A549 (cell line): ENCODE measurements around the gene ZKSCAN1. TPM values are rescaled to one million over a fixed set of nuclear protein-coding genes. Genes with fewer than 3 reads are reported as not detected.
"Not testable (repeated sequence)": the region's sequence is repeated elsewhere in the genome, so short reads cannot be mapped to it uniquely, and the experiment has no call there.

ENCODE experiments used
- ATAC-seq, 2 experiments: fragments of 200-7000 bp in 1 of 2; fragments of >200 bp in 1 of 2; cut with Nextera tagmentation in 1 of 2; cut with Tn5 transposase in 1 of 2; 3 replicates each; pipeline versions ENCODE4 v1.8.0 to v1.9.1; 2018 to 2020; ENCODE audit warnings: mild to moderate bottlenecking in 1 of 2, moderate library complexity in 1 of 2
- CTCF ChIA-PET: fragments of 300-600 bp; sonication (Branson Sonifier 250); formaldehyde crosslinking; extraction: SDS; loops from one replicate; lab custom pipeline; 2021; ENCODE audit warnings: antibody characterized with exemption, inconsistent platforms; lab: Yijun Ruan, JAX
- POLR2A ChIA-PET: fragments of 350-600 bp; formaldehyde crosslinking; extraction: SDS; loops from one replicate; lab custom pipeline; 2021; ENCODE audit warnings: antibody characterized with exemption, inconsistent platforms; lab: Yijun Ruan, JAX
- DNase-seq, 2 experiments: peaks; one replicate each; pipeline versions ENCODE4 v3.0.0 to v3.0.0-alpha.2; 2011 to 2016; ENCODE audit warnings: low read depth in 1 of 2, low spot score in 1 of 2
- FAIRE-seq: peaks from 2 replicates; lab custom pipeline; 2011; peaks lifted over from hg19 to GRCh38; lab: Jason Lieb, UNC
- H3K27ac ChIP-seq, 2 experiments: fragments of >200 bp; sonication (Bioruptor Twin); formaldehyde crosslinking; 3 replicates each; pipeline ENCODE4 v1.5.1; 2016 to 2017
- H3K4me1 ChIP-seq: fragments of >200 bp; sonication (Bioruptor Twin); formaldehyde crosslinking; 3 replicates; pipeline ENCODE4 v1.6.1; 2016
- H3K4me2 ChIP-seq: fragments of >200 bp; sonication (Bioruptor Twin); formaldehyde crosslinking; 3 replicates; pipeline ENCODE4 v1.6.1; 2016
- H3K4me3 ChIP-seq: fragments of >200 bp; sonication (Bioruptor Twin); formaldehyde crosslinking; 3 replicates; pipeline ENCODE4 v1.5.1; 2016
- H3K9me3 ChIP-seq: fragments of >200 bp; sonication (Bioruptor Twin); formaldehyde crosslinking; 3 replicates; pipeline ENCODE4 v1.6.1; 2016
- ATOH8 ChIP-seq: fragments of 250-450 bp; sonication (Bioruptor Pico); IDR thresholded peaks from 2 replicates; pipeline ENCODE4 v1.5.0; 2020; ENCODE audit warnings: low read depth, mild to moderate bottlenecking, moderate library complexity
- BHLHE40 ChIP-seq: IDR thresholded peaks from 2 replicates; pipeline ENCODE4 v1.6.1; 2012; ENCODE audit warnings: low read depth, low read length, inconsistent platforms
- CEBPB ChIP-seq, 2 experiments: fragments of >200 bp in 1 of 2; sonication (Bioruptor Twin) in 1 of 2; formaldehyde crosslinking in 1 of 2; IDR thresholded peaks; 2 replicates each; pipeline ENCODE4 v1.6.1; 2012 to 2016
- EHF ChIP-seq: fragments of 250-450 bp; sonication (Bioruptor Pico); IDR thresholded peaks from 2 replicates; pipeline ENCODE4 v1.5.0; 2020; ENCODE audit warnings: mild to moderate bottlenecking
- FOSB ChIP-seq: fragments of 250-450 bp; sonication (Bioruptor Pico); IDR thresholded peaks from 2 replicates; pipeline ENCODE4 v1.5.0; 2020; ENCODE audit warnings: mild to moderate bottlenecking, moderate library complexity
- FOSL2 ChIP-seq, 2 experiments: fragments of 450-650 bp in 1 of 2; fragments of >200 bp in 1 of 2; sonication (Bioruptor Twin) in 1 of 2; formaldehyde crosslinking; IDR thresholded peaks; 2 replicates each; pipeline versions ENCODE4 v1.5.0 to v1.6.1; 2016 to 2020; ENCODE audit warnings: mild to moderate bottlenecking in 1 of 2, moderate library complexity in 1 of 2
- FOXS1 ChIP-seq: fragments of 250-450 bp; sonication (Bioruptor Pico); IDR thresholded peaks from 2 replicates; pipeline ENCODE4 v1.5.0; 2020; ENCODE audit warnings: mild to moderate bottlenecking, moderate library complexity
- HEYL ChIP-seq: fragments of 250-450 bp; sonication (Bioruptor Pico); IDR thresholded peaks from 2 replicates; pipeline ENCODE4 v1.8.0; 2021; ENCODE audit warnings: mild to moderate bottlenecking, moderate library complexity
- HOXB13 ChIP-seq: fragments of 250-450 bp; sonication (Bioruptor Pico); IDR thresholded peaks from 2 replicates; pipeline ENCODE4 v1.5.0; 2020; ENCODE audit warnings: low read depth, mild to moderate bottlenecking, moderate library complexity
- HOXB5 ChIP-seq: fragments of 250-450 bp; sonication (Bioruptor Pico); IDR thresholded peaks from 2 replicates; pipeline ENCODE4 v1.5.0; 2020; ENCODE audit warnings: mild to moderate bottlenecking, moderate library complexity
- KDM5A ChIP-seq: fragments of 200-600 bp; sonication (generic); IDR thresholded peaks from 2 replicates; pipeline ENCODE4 v1.6.1; 2016; ENCODE audit warnings: antibody characterized with exemption, mild to moderate bottlenecking
- NPAS2 ChIP-seq: fragments of 250-450 bp; sonication (Bioruptor Pico); IDR thresholded peaks from 2 replicates; pipeline ENCODE4 v1.8.0; 2022; ENCODE audit warnings: mild to moderate bottlenecking, moderate library complexity, borderline replicate concordance
- PHF8 ChIP-seq: fragments of 200-600 bp; sonication (generic); IDR thresholded peaks from 2 replicates; pipeline ENCODE4 v1.6.1; 2016; ENCODE audit warnings: low read depth, mild to moderate bottlenecking, antibody characterized with exemption, moderate library complexity, borderline replicate concordance
- POLR2A ChIP-seq: IDR thresholded peaks from 2 replicates; pipeline ENCODE4 v1.6.1; 2012; ENCODE audit warnings: mild to moderate bottlenecking, low read length
- RARB ChIP-seq: fragments of 250-450 bp; sonication (Bioruptor Pico); IDR thresholded peaks from 2 replicates; pipeline ENCODE4 v1.8.0; 2021; ENCODE audit warnings: mild to moderate bottlenecking, moderate library complexity
- RFX5 ChIP-seq: fragments of 450-650 bp; IDR thresholded peaks from 2 replicates; pipeline ENCODE4 v1.7.1; 2014; ENCODE audit warnings: antibody characterized with exemption, mild to moderate bottlenecking, moderate library complexity
- SREBF2 ChIP-seq: fragments of 450-650 bp; IDR thresholded peaks from 2 replicates; pipeline ENCODE4 v1.6.1; 2014; ENCODE audit warnings: mild to moderate bottlenecking, moderate library complexity
- TFCP2L1 ChIP-seq: fragments of 250-450 bp; sonication (Bioruptor Pico); IDR thresholded peaks from 2 replicates; pipeline ENCODE4 v1.5.0; 2021; ENCODE audit warnings: mild to moderate bottlenecking
- USF2 ChIP-seq: fragments of 450-650 bp; IDR thresholded peaks from 2 replicates; pipeline ENCODE4 v1.6.1; 2014; ENCODE audit warnings: antibody characterized with exemption
- ZC3H11A ChIP-seq: fragments of 450-650 bp; IDR thresholded peaks from 2 replicates; pipeline ENCODE4 v1.6.1; 2014; ENCODE audit warnings: antibody characterized with exemption, mild to moderate bottlenecking
- WGBS: methylation state at CpG from one replicate; pipeline ENCODE4 v1.1.6; 2017; ENCODE audit errors: missing lambda C conversion rate; 5-methylcytosine and 5-hydroxymethylcytosine counted together
- polyA plus RNA-seq, 4 experiments: library from polyadenylated mRNA; depleted of rRNA in 3 of 4; stranded (reverse); fragments of >200 nt; fragmentation: RNase III in 1 of 4; extraction: RNeasy Plus Mini Kit Qiagen cat#74134 plus additional on column Dnase treatment in 1 of 4; gene quantifications; 2 replicates in 3 of 4; 3 replicates in 1 of 4; pipeline ENCODE4 v1.2.3, GENCODE V29; 2011 to 2017
- TF ChIP-seq, protein P1 (sequence below): fragments of 250-450 bp; sonication (Bioruptor Pico); IDR thresholded peaks from 2 replicates; pipeline ENCODE4 v1.5.0; 2021; ENCODE audit warnings: mild to moderate bottlenecking, moderate library complexity, borderline replicate concordance
- TF ChIP-seq, protein P2 (sequence below): fragments of >200 bp; sonication (Bioruptor Twin); formaldehyde crosslinking; IDR thresholded peaks from 2 replicates; pipeline ENCODE4 v1.6.1; 2016

ZKSCAN1 gene
- polyA plus RNA-seq, 2 of the 4 experiments (the other 2 are of a cell fraction) = 11.4 to 23.9 TPM

DNA sequence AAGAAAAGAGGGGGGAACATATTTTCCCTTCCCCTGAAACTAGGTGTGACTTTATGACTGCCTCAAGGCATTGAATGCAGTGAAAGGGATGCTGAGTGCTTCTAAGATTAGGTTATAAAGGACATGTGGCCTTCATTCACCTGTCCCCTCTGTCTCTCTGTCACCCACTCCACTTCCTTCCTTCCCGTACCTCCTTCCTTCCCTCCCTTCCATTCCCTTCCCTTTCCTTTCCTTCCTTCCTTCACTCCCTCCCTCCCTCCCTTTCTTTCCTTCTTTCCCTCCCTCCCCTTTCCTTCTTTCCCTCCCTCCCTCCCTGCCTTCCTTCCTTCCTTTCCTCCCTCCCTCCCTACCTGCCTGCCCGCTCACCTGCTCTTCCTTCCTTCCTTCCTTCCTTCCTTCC, 4.5 kb upstream of the ZKSCAN1 start (continued):
- TF ChIP-seq USF2 (no peak), HOXB5 (no peak)
- TF ChIP-seq, protein P1, sequence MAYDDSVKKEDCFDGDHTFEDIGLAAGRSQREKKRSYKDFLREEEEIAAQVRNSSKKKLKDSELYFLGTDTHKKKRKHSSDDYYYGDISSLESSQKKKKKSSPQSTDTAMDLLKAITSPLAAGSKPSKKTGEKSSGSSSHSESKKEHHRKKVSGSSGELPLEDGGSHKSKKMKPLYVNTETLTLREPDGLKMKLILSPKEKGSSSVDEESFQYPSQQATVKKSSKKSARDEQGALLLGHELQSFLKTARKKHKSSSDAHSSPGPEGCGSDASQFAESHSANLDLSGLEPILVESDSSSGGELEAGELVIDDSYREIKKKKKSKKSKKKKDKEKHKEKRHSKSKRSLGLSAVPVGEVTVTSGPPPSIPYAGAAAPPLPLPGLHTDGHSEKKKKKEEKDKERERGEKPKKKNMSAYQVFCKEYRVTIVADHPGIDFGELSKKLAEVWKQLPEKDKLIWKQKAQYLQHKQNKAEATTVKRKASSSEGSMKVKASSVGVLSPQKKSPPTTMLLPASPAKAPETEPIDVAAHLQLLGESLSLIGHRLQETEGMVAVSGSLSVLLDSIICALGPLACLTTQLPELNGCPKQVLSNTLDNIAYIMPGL (CRISPR knock-in tag) = no peak

DNA sequence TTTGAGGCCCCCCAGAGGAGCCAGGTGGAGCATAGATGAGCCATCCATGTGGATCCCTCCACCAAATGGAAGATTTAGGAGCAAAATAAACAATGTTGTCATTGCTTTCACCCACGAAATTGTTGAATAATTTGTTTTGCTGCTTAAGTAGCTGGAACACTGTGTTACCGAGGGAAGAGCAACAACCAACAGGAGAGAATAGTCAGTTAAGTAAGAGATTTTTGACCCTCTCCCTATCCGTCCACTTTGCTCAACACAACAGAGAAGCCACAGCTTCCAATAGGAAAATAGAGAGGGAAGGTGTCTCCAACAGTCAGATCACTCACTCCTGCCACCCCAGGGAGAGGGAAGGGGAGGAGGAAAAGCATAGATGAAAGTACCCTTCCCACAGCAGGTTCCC, 3.9 kb upstream of the ZKSCAN1 start:
- POLR2A ChIA-PET = no interaction called here
- WGBS = 52% methylated on average over 3 of the region's 3 CpGs
- Histone ChIP-seq H3K9me3 (no peaks in the 10 kb centered on the region), H3K4me1 (peaks cover 2% of the 10 kb centered on the region), H3K4me3 (no peak overlapping the region), H3K4me2 (no peak overlapping the region)
- no peak for DNase-seq
- FAIRE-seq = no peak
- ATAC-seq = no peak
- TF ChIP-seq BHLHE40 (no peak), RFX5 (no peak), RARB (CRISPR knock-in tag) (no peak), KDM5A (no peak), SREBF2 (no peak), CEBPB (IDR thresholded peaks at IDR 0.05) (no peak), NPAS2 (CRISPR knock-in tag) (no peak)
- TF ChIP-seq, protein P2, sequence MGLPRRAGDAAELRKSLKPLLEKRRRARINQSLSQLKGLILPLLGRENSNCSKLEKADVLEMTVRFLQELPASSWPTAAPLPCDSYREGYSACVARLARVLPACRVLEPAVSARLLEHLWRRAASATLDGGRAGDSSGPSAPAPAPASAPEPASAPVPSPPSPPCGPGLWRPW = no peak
- TF ChIP-seq, protein P1 (CRISPR knock-in tag) = no peak
- TF ChIP-seq, all 56 proteins: peak for 0
- CTCF ChIA-PET = interaction anchor here (1.3 to 21.2 kb wide), 2 partner anchors 19 to 41 kb away, joined by 3 to 155 read pairs; no protein-coding TSS in a partner anchor
- no peak overlapping the region for H3K27ac ChIP-seq

GRCh38 chr7:100012385-100013327, 2.7 kb upstream of the ZKSCAN1 start:
- H3K4me2 ChIP-seq = not testable (repeated sequence)
- CTCF ChIA-PET = interaction anchor here (1.3 to 21.2 kb wide), 2 partner anchors 20 to 39 kb away, joined by 3 to 155 read pairs; no protein-coding TSS in a partner anchor

DNA sequence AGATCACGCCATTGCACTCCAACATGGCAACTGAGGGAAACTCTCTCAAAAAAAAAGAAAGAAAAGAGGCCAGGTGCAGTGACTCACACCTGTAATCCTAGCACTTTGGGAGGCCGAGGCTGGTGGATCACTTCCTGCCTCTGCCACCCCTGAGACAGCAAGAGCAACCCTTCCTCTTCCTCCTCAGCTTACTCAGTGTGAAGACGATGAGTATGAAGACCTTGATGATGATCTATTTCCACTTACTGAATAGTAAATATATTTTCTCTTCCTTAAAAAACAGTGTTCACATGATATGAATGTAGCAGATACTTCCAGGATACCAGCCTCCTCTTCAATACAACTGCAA, 2.1 kb upstream of the ZKSCAN1 start:
- CTCF ChIA-PET = interaction anchor here (21.2 kb wide), 1 partner anchor 21 kb away, joined by 155 read pairs; no protein-coding TSS in a partner anchor
- ATAC-seq = no peak
- no peak overlapping the region for H3K27ac ChIP-seq
- POLR2A ChIA-PET = no interaction called here
- H3K9me3 ChIP-seq = no peaks in the 10 kb centered on the region
- peaks cover 16% of the 10 kb centered on the region for H3K4me1 ChIP-seq
- DNase-seq = no peak
- no peak overlapping the region for H3K4me2 ChIP-seq
- 77% methylated on average over 3 of the region's 3 CpGs for WGBS
- H3K4me3 ChIP-seq = no peak overlapping the region
- no peak for FAIRE-seq
- TF ChIP-seq PHF8 = no peak
- no peak for TF ChIP-seq FOSL2 (IDR thresholded peaks at IDR 0.05)
- TF ChIP-seq FOSL2 (CRISPR knock-in tag; IDR thresholded peaks at IDR 0.05) = no peak
- TF ChIP-seq ATOH8 = no peak
- TF ChIP-seq HOXB13 (CRISPR knock-in tag) = no peak
- TF ChIP-seq SREBF2 = no peak
- TF ChIP-seq HEYL = no peak
- TF ChIP-seq FOXS1 (CRISPR knock-in tag) = no peak
- TF ChIP-seq EHF (CRISPR knock-in tag) = no peak
- TF ChIP-seq, protein P1 (CRISPR knock-in tag) = no peak
- no peak for TF ChIP-seq FOSB (CRISPR knock-in tag)
- no peak for TF ChIP-seq TFCP2L1 (CRISPR knock-in tag)
- TF ChIP-seq ZC3H11A = no peak
- TF ChIP-seq POLR2A = no peak

More at GRCh38 chr7:100012385-100013327, 2.7 kb upstream of the ZKSCAN1 start:
- H3K27ac ChIP-seq, ATAC-seq, DNase-seq, H3K4me3 ChIP-seq, H3K9me3 ChIP-seq, POLR2A ChIA-PET, FAIRE-seq: not testable (repeated sequence)
- 61% methylated on average over 14 of the region's 14 CpGs for WGBS
- peaks cover 13% of the 10 kb centered on the region for H3K4me1 ChIP-seq
